ENCODE data around the gene KEAP1. TPM values are rescaled to one million over a fixed set of nuclear protein-coding genes. Genes with fewer than 3 reads are reported as not detected.

KEAP1 gene
- total RNA-seq, 4 donors from 2014 or later: 95.4 to 99.9 (median 97.8) TPM

DNA sequence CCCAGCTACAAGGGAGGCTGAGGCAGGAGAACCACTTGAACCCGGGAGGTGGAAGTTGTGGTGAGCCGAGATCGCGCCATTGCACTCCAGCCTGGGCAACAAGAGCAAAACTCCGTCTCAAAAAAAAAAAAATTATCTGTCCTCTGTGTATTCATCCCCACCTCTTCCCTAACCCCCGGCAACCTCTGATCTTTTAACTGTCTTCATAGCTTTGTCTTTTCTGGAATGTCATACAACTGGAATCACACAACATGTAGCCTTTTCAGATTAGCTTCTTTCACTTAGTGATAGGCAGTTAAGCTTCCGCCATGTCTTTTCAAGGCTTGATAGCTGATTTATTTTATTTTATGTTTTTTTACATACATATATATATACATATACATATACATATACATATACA is 22.5 kb upstream of the KEAP1 start:
- H3K36me3 ChIP-seq: no peaks in the 10 kb centered on the region
- H3K4me1 ChIP-seq: no peaks in the 10 kb centered on the region
- H3K9me3 ChIP-seq: no peaks in the 10 kb centered on the region
- H3K27ac ChIP-seq: no peak overlapping the region
- no peak for TF ChIP-seq POLR2A (IDR thresholded peaks at IDR 0.05)
- TF ChIP-seq, protein P1, sequence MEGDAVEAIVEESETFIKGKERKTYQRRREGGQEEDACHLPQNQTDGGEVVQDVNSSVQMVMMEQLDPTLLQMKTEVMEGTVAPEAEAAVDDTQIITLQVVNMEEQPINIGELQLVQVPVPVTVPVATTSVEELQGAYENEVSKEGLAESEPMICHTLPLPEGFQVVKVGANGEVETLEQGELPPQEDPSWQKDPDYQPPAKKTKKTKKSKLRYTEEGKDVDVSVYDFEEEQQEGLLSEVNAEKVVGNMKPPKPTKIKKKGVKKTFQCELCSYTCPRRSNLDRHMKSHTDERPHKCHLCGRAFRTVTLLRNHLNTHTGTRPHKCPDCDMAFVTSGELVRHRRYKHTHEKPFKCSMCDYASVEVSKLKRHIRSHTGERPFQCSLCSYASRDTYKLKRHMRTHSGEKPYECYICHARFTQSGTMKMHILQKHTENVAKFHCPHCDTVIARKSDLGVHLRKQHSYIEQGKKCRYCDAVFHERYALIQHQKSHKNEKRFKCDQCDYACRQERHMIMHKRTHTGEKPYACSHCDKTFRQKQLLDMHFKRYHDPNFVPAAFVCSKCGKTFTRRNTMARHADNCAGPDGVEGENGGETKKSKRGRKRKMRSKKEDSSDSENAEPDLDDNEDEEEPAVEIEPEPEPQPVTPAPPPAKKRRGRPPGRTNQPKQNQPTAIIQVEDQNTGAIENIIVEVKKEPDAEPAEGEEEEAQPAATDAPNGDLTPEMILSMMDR (IDR thresholded peaks at IDR 0.05): no peak
- no peak for DNase-seq
- 90 to 93% methylated on average over 7 of the region's 7 CpGs for WGBS, 2 donors
- intact Hi-C loops (cut with DNase I): no loop called here
- H3K4me3 ChIP-seq (replicated peaks in 1 of 3): no peak overlapping the region
- no peaks in the 10 kb centered on the region for H3K27me3 ChIP-seq

DNA sequence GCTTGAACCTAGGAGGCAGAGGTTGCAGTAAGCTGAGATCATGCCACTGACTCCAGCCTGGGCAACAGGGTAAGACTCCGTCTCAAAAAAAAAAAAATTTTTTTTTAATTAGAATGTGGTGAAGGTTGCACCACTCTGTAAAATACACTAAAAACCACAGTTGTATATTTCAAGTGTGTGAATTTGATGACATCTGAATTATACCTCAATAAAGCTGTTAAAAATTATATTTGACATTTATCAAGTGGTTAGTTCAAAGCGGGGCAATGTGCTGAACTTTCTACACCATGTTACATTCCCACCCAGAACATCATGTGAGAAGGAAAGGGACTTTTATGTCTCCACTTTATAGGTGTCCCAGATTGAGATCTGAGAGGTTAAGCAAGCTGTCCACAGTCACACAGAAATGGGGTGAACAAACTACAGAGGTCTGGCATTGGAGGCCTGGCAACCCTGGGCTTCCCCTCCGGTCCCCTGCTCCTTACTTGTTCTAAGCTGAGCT is 20.0 kb upstream of the KEAP1 start:
- Histone ChIP-seq H3K4me1 (peaks cover 2 to 6% of the 10 kb centered on the region in 2 donors), H3K27ac (no peak overlapping the region), H3K36me3 (no peaks in the 10 kb centered on the region), H3K4me3 (replicated peaks in 1 of 3) (no peak overlapping the region), H3K9me3 (no peaks in the 10 kb centered on the region), H3K27me3 (no peaks in the 10 kb centered on the region)
- intact Hi-C loops (cut with DNase I): no loop called here
- no peak for TF ChIP-seq POLR2A (IDR thresholded peaks at IDR 0.05)
- TF ChIP-seq, protein P1 (IDR thresholded peaks at IDR 0.05): no peak
- 82 to 85% methylated on average over 3 of the region's 3 CpGs for WGBS, 2 donors
- no peak for DNase-seq

DNA sequence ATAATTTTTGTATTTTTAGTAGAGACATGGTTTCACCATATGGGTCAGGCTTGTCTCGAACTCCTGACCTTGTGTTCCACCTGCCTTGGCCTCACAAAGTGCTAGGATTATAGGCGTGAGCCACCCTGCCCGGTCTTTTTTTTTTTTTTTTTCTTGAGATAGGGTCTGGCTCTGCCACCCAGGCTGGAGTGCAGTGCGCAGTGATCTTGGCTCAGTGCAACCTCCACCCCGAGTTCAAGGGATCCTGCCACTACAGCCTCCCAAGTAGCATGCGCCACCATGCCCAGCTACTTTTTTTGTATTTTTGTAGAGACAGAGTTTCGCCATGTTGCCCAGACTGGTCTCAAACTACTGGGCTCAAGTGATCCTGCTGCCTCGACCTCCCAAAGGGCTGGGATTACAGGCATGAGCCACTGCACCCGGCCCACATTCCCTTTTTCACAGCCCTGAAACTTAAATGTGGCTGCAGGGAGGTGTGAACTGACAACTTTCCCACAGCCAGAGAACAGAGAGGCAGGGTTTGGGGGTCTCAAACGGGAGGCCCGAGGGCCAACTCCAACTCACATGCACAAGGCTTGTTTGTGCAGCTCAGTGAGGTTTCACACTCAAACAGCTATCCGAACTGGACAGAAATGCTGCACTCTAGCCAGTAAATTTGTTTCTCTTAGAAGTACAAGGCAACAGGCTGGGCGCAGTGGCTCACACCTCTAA is 18.5 kb upstream of the KEAP1 start:
- no peak overlapping the region for H3K27ac ChIP-seq
- H3K36me3 ChIP-seq: no peaks in the 10 kb centered on the region
- no peak for DNase-seq
- no peak for TF ChIP-seq POLR2A (IDR thresholded peaks at IDR 0.05)
- TF ChIP-seq, protein P1 (IDR thresholded peaks at IDR 0.05): no peak
- H3K4me3 ChIP-seq (replicated peaks in 1 of 3): no peak overlapping the region
- H3K9me3 ChIP-seq: no peaks in the 10 kb centered on the region
- 81 to 82% methylated on average over 11 to 13 of the region's 13 CpGs for WGBS, 2 donors
- H3K4me1 ChIP-seq: peaks cover 13 to 18% of the 10 kb centered on the region in 2 donors
- intact Hi-C loops (cut with DNase I): no loop called here
- peaks cover 7% of the 10 kb centered on the region for H3K27me3 ChIP-seq

DNA sequence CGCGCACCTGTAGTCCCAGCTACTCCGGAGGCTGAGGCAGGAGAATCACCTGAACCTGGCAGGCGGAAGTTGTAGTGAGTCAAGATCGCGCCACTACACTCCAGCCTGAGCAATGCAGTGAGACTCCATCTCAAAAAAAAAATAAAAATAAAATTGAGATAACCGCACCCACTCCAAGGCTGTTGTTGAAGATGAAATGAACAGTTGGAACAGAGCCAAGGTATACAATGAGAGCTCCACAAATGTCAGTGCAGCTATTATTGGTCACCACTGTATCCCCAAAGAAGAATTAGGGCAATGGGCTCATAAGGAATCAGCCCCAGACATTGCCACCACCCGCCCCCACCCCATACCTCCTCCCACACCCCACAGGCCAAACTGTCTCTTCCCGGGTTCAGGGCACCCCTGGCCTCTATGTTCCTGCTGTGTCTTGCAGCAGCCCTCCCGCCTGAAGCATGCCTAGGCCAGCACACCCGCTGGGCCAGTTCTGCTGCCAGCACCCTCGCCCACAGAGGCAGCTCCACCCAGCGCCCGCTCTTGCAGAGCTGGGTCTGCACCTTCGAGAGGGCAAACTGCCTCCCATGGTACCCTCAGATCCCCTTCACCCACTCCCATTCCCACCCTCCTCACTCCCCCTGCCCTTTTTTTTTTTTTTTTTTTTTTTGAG is 17.6 kb upstream of the KEAP1 start:
- no peak overlapping the region for H3K4me3 ChIP-seq (replicated peaks in 1 of 3)
- H3K27me3 ChIP-seq: peaks cover 7% of the 10 kb centered on the region
- TF ChIP-seq, protein P1 (IDR thresholded peaks at IDR 0.05): no peak
- no peak for TF ChIP-seq POLR2A (IDR thresholded peaks at IDR 0.05)
- intact Hi-C loops (cut with DNase I): no loop called here
- DNase-seq: no peak
- no peaks in the 10 kb centered on the region for H3K9me3 ChIP-seq
- no peaks in the 10 kb centered on the region for H3K36me3 ChIP-seq
- H3K4me1 ChIP-seq: peaks cover 13 to 18% of the 10 kb centered on the region in 2 donors
- H3K27ac ChIP-seq: no peak overlapping the region
- 79 to 86% methylated on average over 13 to 15 of the region's 15 CpGs for WGBS, 2 donors

DNA sequence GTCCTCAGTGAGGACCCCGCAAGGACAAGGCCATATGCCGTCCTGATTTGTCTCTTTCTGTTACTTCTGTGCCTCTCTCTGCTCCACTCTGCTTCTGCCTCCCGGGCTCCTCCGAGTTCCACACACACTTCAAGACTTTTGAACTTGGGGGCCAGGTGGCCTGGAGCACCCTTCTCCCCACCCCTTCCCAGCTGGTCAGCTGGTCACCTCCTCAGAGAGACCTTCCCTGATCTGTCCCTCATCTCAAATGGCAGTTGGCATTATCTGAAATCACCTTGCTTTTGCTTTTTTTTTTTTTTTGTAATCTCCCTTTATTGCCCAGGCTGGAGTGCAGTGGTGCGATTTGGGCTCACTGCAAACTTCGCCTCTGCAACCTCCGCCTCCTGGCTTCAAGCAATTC is 16.3 kb upstream of the KEAP1 start:
- intact Hi-C loops (cut with DNase I): no loop called here
- Histone ChIP-seq H3K27ac (no peak overlapping the region), H3K4me1 (peaks cover 13 to 21% of the 10 kb centered on the region in 2 donors), H3K4me3 (replicated peaks in 1 of 3) (no peak overlapping the region), H3K36me3 (no peaks in the 10 kb centered on the region), H3K27me3 (peaks cover 7% of the 10 kb centered on the region), H3K9me3 (no peaks in the 10 kb centered on the region)
- WGBS, 2 donors: 78 to 80% methylated on average over 7 of the region's 7 CpGs
- TF ChIP-seq, protein P1 (IDR thresholded peaks at IDR 0.05): no peak
- TF ChIP-seq POLR2A (IDR thresholded peaks at IDR 0.05): no peak
- DNase-seq: no peak

Data from thyroid gland (tissue), 4 donors.